Non-pigmented ciliary epithelial cell (primary cell): ENCODE results near the gene RALGAPB.
"Not testable (repeated sequence)": the region's sequence is repeated elsewhere in the genome, so short reads cannot be mapped to it uniquely, and the experiment has no call there.

Source experiments
- DNase-seq: peaks from one replicate; pipeline ENCODE4 v3.0.0-alpha.2; 2010; ENCODE audit warnings: low read depth

RALGAPB gene

GRCh38 chr20:38472513-38473366 is at the start of gene RALGAPB:
Gene RALGAPB (plus strand): TSS chr20:38472843. CDS start chr20:38488433, 15,590 bp downstream.
- peak; percentile 86 for DNase-seq

- no peak for DNase-seq
Observed at GRCh38 chr20:38423541-38423940, 49.1 kb upstream of the RALGAPB start.

GRCh38 chr20:38424401-38424800 is 48.2 kb upstream of the RALGAPB start:
- no peak for DNase-seq

DNA sequence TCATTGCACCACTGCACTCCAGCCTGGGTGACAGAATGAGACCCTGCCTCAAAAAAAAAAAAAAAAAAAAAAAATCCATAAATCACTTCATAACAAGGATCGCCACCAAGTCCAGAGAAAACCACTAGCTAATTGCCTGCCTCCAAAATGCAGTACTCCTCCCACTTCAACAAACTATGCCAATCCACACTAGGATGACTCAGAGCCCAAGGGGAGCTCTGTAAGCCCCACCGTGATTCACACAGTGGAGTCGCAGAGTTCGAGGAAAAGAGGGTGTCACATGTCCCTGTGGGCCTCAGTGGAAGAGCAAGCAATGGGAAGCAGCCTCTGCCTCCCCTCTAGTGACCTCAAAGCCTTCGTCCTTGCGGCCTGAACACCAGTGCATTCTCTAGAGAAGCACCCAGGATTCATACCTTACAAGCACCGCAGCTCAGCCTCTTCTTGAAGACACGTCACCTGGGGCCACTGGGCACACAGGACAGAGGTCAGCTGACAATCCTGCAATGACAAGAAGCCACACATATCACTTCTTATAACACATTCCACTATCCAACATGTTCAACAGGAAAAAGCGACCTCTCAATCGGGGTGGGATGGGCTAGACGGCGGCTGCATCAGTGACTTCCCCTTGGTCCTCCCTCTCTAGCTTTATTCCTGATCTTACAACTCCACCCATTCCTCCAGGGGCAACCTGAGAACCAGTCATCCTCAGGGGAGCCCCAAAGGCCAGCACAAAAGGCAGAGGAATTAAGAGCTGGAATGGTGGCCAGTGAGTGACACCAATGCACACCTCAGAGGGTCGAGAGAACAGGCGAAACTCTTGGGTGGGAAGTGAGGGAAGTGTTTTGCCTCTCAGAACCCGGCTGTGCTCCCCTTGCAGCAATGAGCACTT is 46.4 kb upstream of the RALGAPB start:
- peak; percentile 72 for DNase-seq

DNA sequence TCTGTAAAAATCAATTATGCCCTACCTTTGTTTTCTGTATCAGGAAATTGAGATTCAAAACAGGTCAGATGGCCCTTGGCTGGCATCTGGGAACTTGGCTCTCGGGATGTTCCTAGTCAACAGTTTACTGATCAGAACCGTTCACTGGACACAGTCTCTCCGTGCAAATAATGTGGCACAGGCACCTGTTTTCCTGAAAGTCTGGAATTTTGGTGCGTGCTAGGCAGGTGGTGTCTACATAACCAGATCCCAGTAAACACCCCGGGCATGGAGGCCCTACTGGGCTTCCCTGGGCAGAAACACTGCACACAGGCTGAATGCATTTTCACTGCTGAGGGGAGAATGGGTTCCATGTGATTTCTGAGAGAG is 45.0 kb upstream of the RALGAPB start:
- no peak for DNase-seq

- DNase-seq = no peak
Observed at GRCh38 chr20:38428800-38429199, 43.8 kb upstream of the RALGAPB start.

GRCh38 chr20:38429301-38429700 is 43.3 kb upstream of the RALGAPB start:
- DNase-seq = no peak

GRCh38 chr20:38430679-38431325 is 41.8 kb upstream of the RALGAPB start:
- DNase-seq = no peak

DNA sequence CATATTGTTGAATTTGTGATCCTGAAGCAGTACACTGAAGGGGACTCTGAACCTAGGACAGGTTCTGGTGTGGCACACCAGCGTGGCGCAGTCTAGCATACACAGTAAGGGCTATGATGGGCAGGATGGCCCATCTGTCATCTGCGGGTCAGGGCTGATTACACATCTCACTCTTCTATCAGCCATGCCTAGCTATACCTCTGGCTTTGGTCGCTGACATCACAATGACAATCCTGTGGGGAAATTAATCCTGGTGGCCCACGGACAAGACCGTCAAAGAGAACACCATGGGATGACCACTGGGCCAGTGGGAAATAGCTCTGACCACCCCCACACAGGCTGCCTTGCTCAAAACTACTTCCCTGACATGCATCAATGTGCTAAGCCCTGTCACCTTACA is 40.4 kb upstream of the RALGAPB start:
- DNase-seq = no peak

- DNase-seq = not testable (repeated sequence)
Observed at GRCh38 chr20:38432870-38433269, 39.8 kb upstream of the RALGAPB start.

DNA sequence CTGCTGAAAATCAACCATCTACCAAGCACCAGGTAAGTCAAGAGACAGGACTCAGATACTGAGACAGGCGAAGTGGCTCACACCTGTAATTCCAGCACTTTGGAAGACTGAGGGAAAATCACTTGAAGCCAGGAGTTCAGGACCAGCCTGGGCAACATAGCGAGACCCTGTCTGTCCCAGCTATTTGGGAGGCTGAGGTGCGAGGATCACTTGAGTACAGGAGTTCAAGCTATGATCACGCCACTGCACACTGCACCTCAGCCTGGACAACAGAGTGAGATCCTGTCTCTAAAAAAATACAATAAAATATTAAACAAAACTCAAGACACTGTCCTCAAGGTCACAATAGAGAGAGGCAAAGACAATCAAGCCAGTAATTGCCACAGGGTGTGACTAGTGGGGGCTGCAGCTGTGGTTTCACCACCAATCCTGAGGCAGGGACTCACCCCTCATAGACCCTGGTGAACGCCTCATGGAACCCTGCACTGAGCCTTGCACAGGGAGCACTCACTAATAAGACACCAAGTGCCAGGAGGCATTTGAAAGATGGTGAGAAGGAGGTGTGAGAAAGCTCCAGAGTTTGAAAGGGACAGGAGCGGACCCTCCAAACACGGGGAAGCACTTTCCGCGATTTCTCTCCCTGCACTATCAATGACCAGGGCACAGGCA is 39.2 kb upstream of the RALGAPB start:
- DNase-seq = no peak

DNA sequence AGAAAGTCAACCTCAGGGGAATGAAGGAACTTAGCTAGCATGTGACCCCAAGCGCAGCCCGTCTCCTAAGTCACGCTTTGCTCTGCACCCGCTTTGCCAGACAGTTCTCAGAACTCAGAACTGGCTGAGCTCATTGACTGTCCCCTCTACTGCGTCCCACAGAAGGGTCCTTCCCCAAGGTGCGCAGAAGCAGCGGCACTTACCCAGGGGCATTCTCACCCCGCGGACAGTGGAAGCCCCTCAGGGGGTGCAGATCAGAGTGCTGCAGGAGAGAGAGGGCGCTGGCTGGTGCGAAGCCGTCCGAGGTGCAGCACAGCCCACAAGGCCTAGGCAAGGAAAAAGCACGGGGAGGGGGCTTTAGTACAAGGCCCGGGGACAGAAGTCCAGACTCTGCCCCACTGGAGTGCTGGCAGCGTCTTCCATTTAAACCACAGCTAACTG is 38.3 kb upstream of the RALGAPB start:
- DNase-seq = no peak

GRCh38 chr20:38434770-38435554 is 37.7 kb upstream of the RALGAPB start, which contains the start of gene SNHG17:
Gene SNHG17 (minus strand): TSS chr20:38435328.
- peak; percentile 72 for DNase-seq

DNA sequence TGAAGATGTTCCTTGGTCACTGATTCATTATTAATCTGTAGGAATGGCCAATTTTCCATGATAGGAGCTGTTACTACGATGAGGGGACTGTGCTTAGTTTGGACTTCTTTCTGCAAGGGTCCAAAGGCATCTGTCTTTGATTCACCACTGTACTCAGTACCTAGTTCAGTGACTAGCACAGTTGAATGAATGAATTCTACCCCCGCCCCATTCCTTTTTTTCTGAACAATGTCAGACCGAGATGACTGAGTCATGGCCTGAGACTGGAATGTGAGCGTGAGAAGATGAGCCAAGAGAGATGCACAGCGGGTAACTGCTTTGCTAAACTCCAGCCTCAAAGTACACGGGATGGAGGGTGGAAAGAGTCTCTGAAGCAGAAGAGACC is 37.1 kb upstream of the RALGAPB start:
- peak; percentile 68 for DNase-seq

- DNase-seq = no peak
Observed at GRCh38 chr20:38437796-38438195, 34.8 kb upstream of the RALGAPB start.

- DNase-seq = not testable (repeated sequence)
Observed at GRCh38 chr20:38441110-38441509, 31.5 kb upstream of the RALGAPB start.

DNA sequence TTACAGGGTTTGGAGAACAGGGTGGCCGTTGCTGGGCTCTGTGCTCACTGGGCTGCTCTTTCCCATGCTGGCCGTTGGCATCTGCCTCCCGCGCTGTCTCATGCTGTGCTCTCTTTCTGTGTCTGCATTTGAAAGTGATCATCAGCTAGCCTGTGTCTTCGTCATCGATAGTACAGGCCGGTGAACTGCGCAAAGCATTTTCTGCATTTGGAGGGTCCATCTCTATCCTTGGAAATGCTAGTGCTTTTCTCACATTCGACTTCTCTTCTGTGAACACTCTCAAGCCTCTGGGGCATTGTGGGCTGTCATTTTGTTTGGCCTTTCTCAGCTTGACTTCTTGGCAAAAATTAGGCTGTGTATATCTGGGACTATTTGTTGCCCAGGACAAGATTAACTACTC is 30.7 kb upstream of the RALGAPB start:
- no peak for DNase-seq

DNA sequence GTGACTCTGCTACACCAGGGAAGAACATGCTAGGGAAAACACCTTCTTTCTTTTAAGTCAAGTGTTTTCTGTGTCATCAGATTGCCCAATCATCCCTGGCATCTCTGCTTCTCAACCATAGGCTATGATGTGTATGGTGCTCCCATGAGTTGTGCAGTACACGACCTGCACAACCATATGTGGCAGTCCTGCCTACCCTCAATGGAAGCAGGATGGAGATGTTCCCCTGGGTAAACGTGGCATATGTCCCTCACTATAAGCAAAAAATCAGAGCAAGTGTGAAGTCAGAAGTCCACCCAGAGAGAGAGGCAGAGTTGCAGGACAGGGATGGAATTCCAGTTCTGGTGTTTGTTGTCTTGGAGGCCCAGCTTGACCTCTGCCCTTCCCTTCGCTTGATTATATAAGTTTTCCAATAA is 27.3 kb upstream of the RALGAPB start:
- no peak for DNase-seq

- no peak for DNase-seq
Observed at GRCh38 chr20:38445901-38446425, 26.7 kb upstream of the RALGAPB start.

DNA sequence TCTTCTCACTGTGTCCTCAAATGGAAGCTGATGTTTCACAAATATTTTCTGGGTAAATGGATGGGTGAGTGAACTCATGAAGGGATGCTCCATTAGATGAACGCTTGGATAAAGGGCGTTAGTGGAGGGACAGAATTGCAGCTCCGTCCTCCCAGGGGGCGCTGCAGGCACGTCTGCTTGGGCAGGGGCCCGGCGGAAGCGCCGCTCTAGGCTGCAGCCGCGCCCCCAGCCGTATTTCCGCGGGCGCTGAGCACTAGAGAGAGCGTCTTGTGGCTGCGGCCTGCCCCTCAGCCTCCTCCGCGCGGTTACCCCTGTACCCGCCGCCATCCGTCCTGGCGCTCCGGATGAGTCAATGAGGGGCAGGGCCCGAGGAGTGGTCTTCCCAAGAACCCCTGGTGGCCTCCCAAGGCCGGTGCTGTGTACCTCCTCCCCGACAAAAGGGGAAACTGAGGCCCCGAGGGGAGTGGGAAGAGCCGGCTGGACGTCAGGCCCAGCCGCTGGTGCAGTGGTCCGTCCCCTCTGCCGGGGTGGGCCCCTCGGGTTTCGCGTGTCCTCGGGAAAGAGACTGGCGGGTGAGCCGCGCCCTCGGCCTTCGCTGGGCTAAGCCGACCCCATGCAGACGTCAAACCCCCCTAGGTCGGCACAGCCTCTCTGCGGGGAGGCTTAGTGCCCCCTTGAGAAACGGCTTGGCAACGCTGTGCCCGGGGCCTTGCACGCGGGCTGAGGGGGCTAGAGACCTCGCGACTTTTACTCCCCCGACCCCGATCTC is 26.0 kb upstream of the RALGAPB start:
- DNase-seq = peak; percentile 68
